ENCODE results near the gene ATG9A.

Gene ATG9A

DNA sequence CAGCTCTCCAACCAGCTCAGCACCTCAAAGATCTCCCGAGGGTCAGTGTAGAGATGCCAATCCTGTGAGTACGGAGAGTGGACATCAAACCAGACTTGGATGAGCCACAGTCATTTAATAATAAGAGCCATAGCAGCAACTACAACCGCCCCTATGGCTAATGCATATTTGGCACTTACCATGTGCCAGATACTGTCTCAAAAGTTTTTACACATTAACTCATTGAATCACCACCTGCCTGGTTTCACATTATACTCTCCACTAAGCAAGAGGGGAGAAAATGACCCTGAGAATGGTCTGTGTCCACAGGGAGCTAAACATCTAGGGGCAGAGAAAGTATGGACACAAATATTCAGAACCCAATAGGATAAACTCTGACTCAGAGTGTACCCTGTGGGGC, 55.3 kb downstream of the ATG9A start:
- FAIRE-seq (no peak), DNase-seq (ENCODE audit: insufficient read length, low spot score) (no peak)
- TF ChIP-seq POLR2A (IDR thresholded peaks at IDR 0.05; ENCODE audit: low read depth, low read length) (no peak), PAX5 (IDR thresholded peaks at IDR 0.05; ENCODE audit: insufficient read depth, low read length, severe bottlenecking) (no peak), TAF1 (IDR thresholded peaks at IDR 0.05; ENCODE audit: low read depth, low read length) (no peak)

DNA sequence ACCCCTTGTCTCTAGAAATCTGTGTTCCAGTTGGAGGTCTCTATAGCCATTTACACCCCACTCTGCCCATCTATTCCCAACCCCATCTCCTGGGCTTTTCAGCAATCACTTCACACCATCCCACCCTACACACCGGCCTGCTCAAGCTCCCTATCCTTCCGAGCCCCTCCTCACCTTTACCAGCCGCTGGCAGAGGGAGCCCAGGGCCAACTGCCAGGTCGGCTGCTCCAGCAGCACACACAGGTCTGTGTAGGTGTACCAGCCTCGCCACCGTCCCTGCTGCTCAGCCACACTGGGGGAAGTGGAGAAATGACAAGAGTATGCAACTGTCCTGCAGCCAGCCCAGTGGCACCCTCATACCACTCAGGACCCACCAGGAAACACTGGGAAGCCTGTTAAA, 56.3 kb downstream of the ATG9A start:
- TF ChIP-seq POU2F2 (IDR thresholded peaks at IDR 0.05; ENCODE audit: low read depth, low read length) (no peak), POLR2AphosphoS5 (IDR thresholded peaks at IDR 0.05; ENCODE audit: low read depth, low read length) (no peak), TAF1 (IDR thresholded peaks at IDR 0.05; ENCODE audit: low read depth, low read length) (no peak), SPI1 (IDR thresholded peaks at IDR 0.05; ENCODE audit: low read depth, low read length) (no peak), PAX5 (IDR thresholded peaks at IDR 0.05; ENCODE audit: insufficient read depth, low read length, severe bottlenecking) (no peak)
- no peak for FAIRE-seq
- no peak for DNase-seq (ENCODE audit: insufficient read length, low spot score)

DNA sequence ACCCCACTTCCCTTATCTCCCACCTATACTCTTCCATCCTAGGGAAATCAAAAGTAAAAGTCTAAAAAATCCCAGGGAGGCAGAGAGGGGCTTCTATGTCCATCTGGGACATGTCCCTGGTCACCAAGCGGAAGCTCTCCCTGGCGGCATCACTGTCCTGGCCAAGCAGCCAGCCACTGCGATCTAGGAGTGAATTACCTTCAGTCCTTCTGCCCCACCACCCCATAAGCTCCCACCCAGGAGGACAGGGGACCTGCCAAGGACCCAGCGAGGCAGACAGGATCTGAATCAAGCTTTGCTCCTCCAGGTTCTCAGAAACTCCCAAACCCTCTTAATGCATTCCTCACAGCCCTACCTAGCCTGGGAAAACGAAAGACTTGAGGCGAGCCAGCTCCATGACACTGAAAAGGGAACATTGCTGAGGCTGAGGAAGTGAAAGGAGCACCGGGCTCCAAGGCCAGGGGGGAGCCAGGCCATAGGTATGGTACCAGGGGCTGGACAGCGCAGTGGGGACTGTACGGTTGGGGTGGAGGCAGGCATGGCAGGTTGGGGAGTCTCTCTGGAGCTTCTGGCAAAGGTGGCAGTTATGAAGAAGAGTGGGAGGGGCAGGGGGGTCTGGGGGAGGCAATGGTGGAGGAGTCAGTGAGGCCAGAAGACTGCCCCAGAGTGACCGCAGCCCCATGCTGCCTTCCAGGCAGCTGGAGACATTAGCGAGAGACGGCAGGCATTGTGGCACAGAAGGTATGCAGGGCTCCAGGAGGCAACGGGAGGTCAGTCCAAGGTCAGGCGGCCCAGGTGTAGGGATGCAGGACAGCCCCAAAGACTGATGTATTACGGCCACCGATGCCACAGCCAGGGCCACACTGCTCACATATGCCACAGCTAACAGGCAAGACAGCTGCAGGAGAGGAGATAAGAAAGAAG, 56.9 kb downstream of the ATG9A start:
- FAIRE-seq (no peak), DNase-seq (ENCODE audit: insufficient read length, low spot score) (no peak)
- no peak for TF ChIP-seq SPI1 (IDR thresholded peaks at IDR 0.05; ENCODE audit: low read depth, low read length)
- TF ChIP-seq TAF1 (IDR thresholded peaks at IDR 0.05; ENCODE audit: low read depth, low read length), result no peak
- TF ChIP-seq POLR2A (IDR thresholded peaks at IDR 0.05; ENCODE audit: low read depth, low read length), result no peak
- TF ChIP-seq POU2F2 (IDR thresholded peaks at IDR 0.05; ENCODE audit: low read depth, low read length), result no peak
- TF ChIP-seq POLR2AphosphoS5 (IDR thresholded peaks at IDR 0.05; ENCODE audit: low read depth, low read length), result no peak
- TF ChIP-seq PAX5 (IDR thresholded peaks at IDR 0.05; ENCODE audit: insufficient read depth, low read length, severe bottlenecking), result no peak

DNA sequence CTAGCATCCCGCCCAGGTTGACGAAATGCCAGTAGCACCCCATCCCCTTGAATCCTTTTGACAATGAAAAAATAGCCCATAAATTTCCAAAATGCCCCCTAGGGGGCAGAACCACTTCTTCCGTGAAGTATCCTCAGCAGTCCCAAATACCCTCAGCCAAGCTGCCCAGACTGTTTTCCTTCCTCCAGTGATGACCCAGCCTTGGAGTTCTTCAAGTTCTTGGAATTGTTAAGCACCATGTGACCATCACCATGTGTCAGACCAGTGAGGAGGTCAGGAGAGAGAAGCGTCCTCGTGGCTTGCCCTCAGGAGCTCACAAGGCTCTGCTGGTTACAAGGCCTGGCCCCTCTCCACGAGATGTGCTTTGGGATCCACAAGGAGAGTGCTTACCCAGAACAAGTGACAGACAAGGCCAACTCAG, 58.2 kb downstream of the ATG9A start:
- no peak for TF ChIP-seq POLR2A (IDR thresholded peaks at IDR 0.05; ENCODE audit: low read depth, low read length)
- no peak for TF ChIP-seq TAF1 (IDR thresholded peaks at IDR 0.05; ENCODE audit: low read depth, low read length)
- no peak for TF ChIP-seq PAX5 (IDR thresholded peaks at IDR 0.05; ENCODE audit: insufficient read depth, low read length, severe bottlenecking)
- TF ChIP-seq POLR2AphosphoS5 (IDR thresholded peaks at IDR 0.05; ENCODE audit: low read depth, low read length), result no peak
- TF ChIP-seq POU2F2 (IDR thresholded peaks at IDR 0.05; ENCODE audit: low read depth, low read length), result no peak
- TF ChIP-seq SPI1 (IDR thresholded peaks at IDR 0.05; ENCODE audit: low read depth, low read length), result no peak
- FAIRE-seq (peak; percentile 76), DNase-seq (ENCODE audit: insufficient read length, low spot score) (no peak)

DNA sequence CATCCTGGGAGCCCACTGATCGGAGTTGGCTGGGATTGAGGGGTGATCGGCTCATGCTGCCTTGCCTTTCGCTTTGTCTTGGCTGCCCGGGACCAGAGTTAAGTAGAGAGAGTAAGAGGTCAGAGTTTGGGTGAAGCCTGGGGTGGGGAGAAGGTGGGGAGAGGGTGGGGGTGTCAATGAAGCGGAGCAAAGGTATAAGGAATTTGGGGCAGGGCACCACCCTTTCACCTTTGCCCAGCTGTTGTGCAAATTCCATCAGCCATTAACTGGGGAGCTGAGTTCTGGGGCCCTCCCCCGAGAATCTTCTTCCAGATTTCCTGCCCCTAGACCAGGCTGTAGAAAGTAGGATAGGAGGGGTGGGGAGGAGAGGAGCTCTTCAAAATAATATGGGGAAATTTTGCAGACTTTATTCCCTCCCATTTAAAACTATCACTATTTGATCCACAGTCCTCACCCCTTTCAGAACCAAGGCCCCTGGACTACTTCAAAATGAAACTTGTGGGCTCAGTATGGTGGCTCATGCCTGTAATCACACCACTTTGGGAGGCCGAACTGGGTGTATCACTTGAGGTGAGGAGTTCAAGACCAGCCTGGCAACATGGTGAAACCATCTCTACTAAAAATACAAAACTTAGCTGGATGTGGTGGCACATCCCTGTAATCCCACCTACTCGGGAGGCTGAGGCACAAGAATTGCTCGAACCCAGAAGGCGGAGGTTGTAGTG, 59.3 kb downstream of the ATG9A start, which contains the start of gene SLC23A3:
TSS of gene SLC23A3 (minus strand) at position 100 of the 725 bp plus-strand sequence. CDS start at position 55, 45 bp downstream.
- TF ChIP-seq PAX5 (IDR thresholded peaks at IDR 0.05; ENCODE audit: insufficient read depth, low read length, severe bottlenecking) (no peak), POLR2AphosphoS5 (IDR thresholded peaks at IDR 0.05; ENCODE audit: low read depth, low read length) (no peak), SPI1 (IDR thresholded peaks at IDR 0.05; ENCODE audit: low read depth, low read length) (no peak), POLR2A (IDR thresholded peaks at IDR 0.05; ENCODE audit: low read depth, low read length) (no peak), TAF1 (IDR thresholded peaks at IDR 0.05; ENCODE audit: low read depth, low read length) (no peak), POU2F2 (IDR thresholded peaks at IDR 0.05; ENCODE audit: low read depth, low read length) (no peak)

More for the DNA sequence above, 59.3 kb downstream of the ATG9A start, which contains the start of gene SLC23A3:
- FAIRE-seq (peak; percentile 62), DNase-seq (ENCODE audit: insufficient read length, low spot score) (no peak)

Measured in GM12891 (cell line).